SK-N-SH treated with all-trans-retinoic acid at 6 μM for 48 hours (cell line): Measurements from ENCODE around the gene SNUPN.

ENCODE experiments used
- ATAC-seq: fragments of 200-7000 bp; cut with Tn5 transposase; 3 replicates; pipeline ENCODE4 v1.9.1; 2020; ENCODE audit warnings: mild to moderate bottlenecking, moderate library complexity
- ARNTL ChIP-seq: fragments of 450-650 bp; formaldehyde crosslinking; IDR thresholded peaks from 2 replicates; pipeline ENCODE4 v1.5.0; 2020; ENCODE audit warnings: low read depth, mild to moderate bottlenecking, moderate library complexity, borderline replicate concordance
- BACH2 ChIP-seq: fragments of 250-450 bp; sonication (Bioruptor Pico); IDR thresholded peaks from 2 replicates; pipeline ENCODE4 v1.9.0; 2021; ENCODE audit warnings: mild to moderate bottlenecking, borderline replicate concordance
- CREB5 ChIP-seq: fragments of 250-450 bp; sonication (Bioruptor Pico); IDR thresholded peaks from 2 replicates; pipeline ENCODE4 v1.5.1; 2020; ENCODE audit warnings: low read depth, mild to moderate bottlenecking, moderate library complexity
- CSDC2 ChIP-seq: fragments of 250-450 bp; sonication (Bioruptor Pico); IDR thresholded peaks from 2 replicates; pipeline ENCODE4 v1.5.0; 2020; ENCODE audit warnings: mild to moderate bottlenecking, moderate library complexity
- ESRRG ChIP-seq: fragments of 250-450 bp; sonication (Bioruptor Pico); IDR thresholded peaks from 2 replicates; pipeline ENCODE4 v1.6.1; 2021; ENCODE audit warnings: mild to moderate bottlenecking
- GLIS3 ChIP-seq: fragments of 250-450 bp; sonication (Bioruptor Pico); IDR thresholded peaks from 2 replicates; pipeline ENCODE4 v1.5.0; 2020; ENCODE audit warnings: mild to moderate bottlenecking, moderate library complexity
- ISL1 ChIP-seq: fragments of 250-450 bp; sonication (Bioruptor Pico); IDR thresholded peaks from 2 replicates; pipeline ENCODE4 v2.1.2; 2022; ENCODE audit warnings: mild to moderate bottlenecking, moderate library complexity
- OSR1 ChIP-seq: fragments of 250-450 bp; sonication (Bioruptor Pico); IDR thresholded peaks from 2 replicates; pipeline ENCODE4 v1.8.0; 2022; ENCODE audit warnings: moderate library complexity, mild to moderate bottlenecking, inconsistent platforms
- PATZ1 ChIP-seq: fragments of 250-450 bp; sonication (Bioruptor Pico); IDR thresholded peaks from 2 replicates; pipeline ENCODE4 v1.8.0; 2020; ENCODE audit warnings: mild to moderate bottlenecking, moderate library complexity, borderline replicate concordance
- PPARA ChIP-seq: fragments of 250-450 bp; sonication (Bioruptor Pico); IDR thresholded peaks from 2 replicates; pipeline ENCODE4 v1.5.0; 2020; ENCODE audit warnings: mild to moderate bottlenecking, borderline replicate concordance
- RARB ChIP-seq: fragments of 250-450 bp; sonication (Bioruptor Pico); IDR thresholded peaks from 2 replicates; pipeline ENCODE4 v1.8.0; 2021; ENCODE audit warnings: mild to moderate bottlenecking, moderate library complexity
- SNAI2 ChIP-seq: fragments of 250-450 bp; sonication (Bioruptor Pico); IDR thresholded peaks from 2 replicates; pipeline ENCODE4 v1.5.0; 2020; ENCODE audit warnings: mild to moderate bottlenecking, moderate library complexity
- TCF4 ChIP-seq: fragments of 250-450 bp; sonication (Bioruptor Pico); IDR thresholded peaks from 2 replicates; pipeline ENCODE4 v1.8.0; 2021; ENCODE audit warnings: mild to moderate bottlenecking, moderate library complexity, borderline replicate concordance
- TOX ChIP-seq: fragments of 250-450 bp; sonication (Bioruptor Pico); IDR thresholded peaks from 2 replicates; pipeline ENCODE4 v1.8.0; 2021; ENCODE audit warnings: mild to moderate bottlenecking, moderate library complexity, borderline replicate concordance
- ZC3H10 ChIP-seq: fragments of 250-450 bp; sonication (Bioruptor Pico); IDR thresholded peaks from 2 replicates; pipeline ENCODE4 v1.5.1; 2021; ENCODE audit warnings: mild to moderate bottlenecking, moderate library complexity
- ZFP3 ChIP-seq: fragments of 250-450 bp; sonication (Bioruptor Pico); IDR thresholded peaks from 2 replicates; pipeline ENCODE4 v1.5.0; 2020; ENCODE audit warnings: mild to moderate bottlenecking, moderate library complexity
- ZFP30 ChIP-seq: fragments of 450-650 bp; formaldehyde crosslinking; IDR thresholded peaks from 2 replicates; pipeline ENCODE4 v1.5.0; 2022; ENCODE audit warnings: mild to moderate bottlenecking, moderate library complexity
- ZNF565 ChIP-seq: fragments of 450-650 bp; formaldehyde crosslinking; conservative IDR thresholded peaks from 2 replicates; pipeline ENCODE4 v1.5.0; 2020; ENCODE audit warnings: low read depth, mild to moderate bottlenecking, moderate library complexity
- ZNF70 ChIP-seq: fragments of 450-650 bp; formaldehyde crosslinking; IDR thresholded peaks from 2 replicates; pipeline ENCODE4 v1.5.0; 2020; ENCODE audit warnings: mild to moderate bottlenecking, moderate library complexity
- ZNF8 ChIP-seq: fragments of 450-650 bp; formaldehyde crosslinking; IDR thresholded peaks from 2 replicates; pipeline ENCODE4 v1.5.0; 2020; ENCODE audit warnings: mild to moderate bottlenecking, moderate library complexity
- TF ChIP-seq, protein P1 (sequence below): fragments of 250-450 bp; sonication (Bioruptor Pico); IDR thresholded peaks from 2 replicates; pipeline ENCODE4 v1.5.1; 2021; ENCODE audit warnings: mild to moderate bottlenecking, moderate library complexity
- TF ChIP-seq, protein P2 (sequence below): fragments of 250-450 bp; sonication (Bioruptor Pico); IDR thresholded peaks from 2 replicates; pipeline ENCODE4 v1.8.0; 2021; ENCODE audit warnings: low read depth, mild to moderate bottlenecking, moderate library complexity, borderline replicate concordance
- TF ChIP-seq, protein P3 (sequence below): fragments of 250-450 bp; sonication (Bioruptor Pico); IDR thresholded peaks from 2 replicates; pipeline ENCODE4 v1.5.0; 2020; ENCODE audit warnings: mild to moderate bottlenecking, moderate library complexity

SNUPN gene

DNA sequence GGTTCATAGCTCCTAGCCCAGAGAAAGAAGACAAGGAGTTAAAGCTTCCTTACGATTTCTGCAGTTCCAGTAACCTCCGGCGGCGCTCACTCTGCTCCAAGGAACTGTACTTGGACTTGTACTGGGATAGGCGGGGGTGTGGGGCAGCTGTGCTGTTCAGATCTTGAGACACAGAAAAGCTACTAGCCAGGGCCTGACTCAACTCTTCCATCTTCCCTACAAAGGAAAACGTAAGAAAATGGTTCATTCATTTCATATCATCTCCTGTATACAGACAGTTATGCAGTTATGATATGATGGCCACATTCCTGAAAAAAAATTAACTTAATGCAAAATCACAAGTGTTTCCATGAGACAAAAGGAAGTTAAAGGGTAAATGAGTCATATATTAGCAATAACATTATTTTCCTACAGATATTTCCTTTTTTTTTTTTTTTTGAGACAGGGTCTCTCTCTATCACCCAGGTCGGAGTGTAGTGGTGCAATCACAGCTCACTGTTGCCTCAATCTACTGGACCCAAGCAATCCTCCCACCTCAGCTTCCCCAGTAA lies 4.6 kb downstream of the SNUPN start:
- peak; percentile 82 for ATAC-seq
- TF ChIP-seq ZNF70 (CRISPR knock-in tag): no peak
- no peak for TF ChIP-seq SNAI2 (CRISPR knock-in tag)
- no peak for TF ChIP-seq OSR1 (CRISPR knock-in tag)
- no peak for TF ChIP-seq CREB5 (CRISPR knock-in tag)
- no peak for TF ChIP-seq TCF4 (CRISPR knock-in tag)
- TF ChIP-seq ZC3H10: no peak
- no peak for TF ChIP-seq ISL1 (CRISPR knock-in tag)
- TF ChIP-seq ZFP3 (CRISPR knock-in tag): no peak
- no peak for TF ChIP-seq ZNF565 (CRISPR knock-in tag)
- TF ChIP-seq ESRRG (CRISPR knock-in tag): no peak
- TF ChIP-seq GLIS3 (CRISPR knock-in tag): no peak
- TF ChIP-seq, protein P1, sequence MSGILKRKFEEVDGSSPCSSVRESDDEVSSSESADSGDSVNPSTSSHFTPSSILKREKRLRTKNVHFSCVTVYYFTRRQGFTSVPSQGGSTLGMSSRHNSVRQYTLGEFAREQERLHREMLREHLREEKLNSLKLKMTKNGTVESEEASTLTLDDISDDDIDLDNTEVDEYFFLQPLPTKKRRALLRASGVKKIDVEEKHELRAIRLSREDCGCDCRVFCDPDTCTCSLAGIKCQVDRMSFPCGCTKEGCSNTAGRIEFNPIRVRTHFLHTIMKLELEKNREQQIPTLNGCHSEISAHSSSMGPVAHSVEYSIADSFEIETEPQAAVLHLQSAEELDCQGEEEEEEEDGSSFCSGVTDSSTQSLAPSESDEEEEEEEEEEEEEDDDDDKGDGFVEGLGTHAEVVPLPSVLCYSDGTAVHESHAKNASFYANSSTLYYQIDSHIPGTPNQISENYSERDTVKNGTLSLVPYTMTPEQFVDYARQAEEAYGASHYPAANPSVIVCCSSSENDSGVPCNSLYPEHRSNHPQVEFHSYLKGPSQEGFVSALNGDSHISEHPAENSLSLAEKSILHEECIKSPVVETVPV (CRISPR knock-in tag): no peak
- TF ChIP-seq BACH2 (CRISPR knock-in tag): no peak
- no peak for TF ChIP-seq ARNTL
- TF ChIP-seq ZFP30 (CRISPR knock-in tag): no peak
- TF ChIP-seq, protein P2, sequence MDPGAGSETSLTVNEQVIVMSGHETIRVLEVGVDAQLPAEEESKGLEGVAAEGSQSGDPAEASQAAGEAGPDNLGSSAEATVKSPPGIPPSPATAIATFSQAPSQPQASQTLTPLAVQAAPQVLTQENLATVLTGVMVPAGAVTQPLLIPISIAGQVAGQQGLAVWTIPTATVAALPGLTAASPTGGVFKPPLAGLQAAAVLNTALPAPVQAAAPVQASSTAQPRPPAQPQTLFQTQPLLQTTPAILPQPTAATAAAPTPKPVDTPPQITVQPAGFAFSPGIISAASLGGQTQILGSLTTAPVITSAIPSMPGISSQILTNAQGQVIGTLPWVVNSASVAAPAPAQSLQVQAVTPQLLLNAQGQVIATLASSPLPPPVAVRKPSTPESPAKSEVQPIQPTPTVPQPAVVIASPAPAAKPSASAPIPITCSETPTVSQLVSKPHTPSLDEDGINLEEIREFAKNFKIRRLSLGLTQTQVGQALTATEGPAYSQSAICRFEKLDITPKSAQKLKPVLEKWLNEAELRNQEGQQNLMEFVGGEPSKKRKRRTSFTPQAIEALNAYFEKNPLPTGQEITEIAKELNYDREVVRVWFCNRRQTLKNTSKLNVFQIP (CRISPR knock-in tag): no peak
- no peak for TF ChIP-seq PATZ1 (CRISPR knock-in tag)

GRCh38 chr15:75620058-75620820 lies 5.3 kb downstream of the SNUPN start:
- TF ChIP-seq ISL1 (CRISPR knock-in tag) (no peak), PPARA (CRISPR knock-in tag) (no peak), ESRRG (CRISPR knock-in tag) (no peak), GLIS3 (CRISPR knock-in tag) (no peak), PATZ1 (CRISPR knock-in tag) (no peak), ARNTL (no peak), ZFP30 (CRISPR knock-in tag) (no peak), ZC3H10 (no peak), CSDC2 (CRISPR knock-in tag) (no peak), ZNF565 (CRISPR knock-in tag) (no peak), ZNF8 (CRISPR knock-in tag) (no peak), RARB (CRISPR knock-in tag) (no peak), ZNF70 (CRISPR knock-in tag) (no peak), BACH2 (CRISPR knock-in tag) (no peak), SNAI2 (CRISPR knock-in tag) (no peak), TOX (CRISPR knock-in tag) (no peak)
- TF ChIP-seq, protein P1 (CRISPR knock-in tag): no peak
- TF ChIP-seq, protein P3, sequence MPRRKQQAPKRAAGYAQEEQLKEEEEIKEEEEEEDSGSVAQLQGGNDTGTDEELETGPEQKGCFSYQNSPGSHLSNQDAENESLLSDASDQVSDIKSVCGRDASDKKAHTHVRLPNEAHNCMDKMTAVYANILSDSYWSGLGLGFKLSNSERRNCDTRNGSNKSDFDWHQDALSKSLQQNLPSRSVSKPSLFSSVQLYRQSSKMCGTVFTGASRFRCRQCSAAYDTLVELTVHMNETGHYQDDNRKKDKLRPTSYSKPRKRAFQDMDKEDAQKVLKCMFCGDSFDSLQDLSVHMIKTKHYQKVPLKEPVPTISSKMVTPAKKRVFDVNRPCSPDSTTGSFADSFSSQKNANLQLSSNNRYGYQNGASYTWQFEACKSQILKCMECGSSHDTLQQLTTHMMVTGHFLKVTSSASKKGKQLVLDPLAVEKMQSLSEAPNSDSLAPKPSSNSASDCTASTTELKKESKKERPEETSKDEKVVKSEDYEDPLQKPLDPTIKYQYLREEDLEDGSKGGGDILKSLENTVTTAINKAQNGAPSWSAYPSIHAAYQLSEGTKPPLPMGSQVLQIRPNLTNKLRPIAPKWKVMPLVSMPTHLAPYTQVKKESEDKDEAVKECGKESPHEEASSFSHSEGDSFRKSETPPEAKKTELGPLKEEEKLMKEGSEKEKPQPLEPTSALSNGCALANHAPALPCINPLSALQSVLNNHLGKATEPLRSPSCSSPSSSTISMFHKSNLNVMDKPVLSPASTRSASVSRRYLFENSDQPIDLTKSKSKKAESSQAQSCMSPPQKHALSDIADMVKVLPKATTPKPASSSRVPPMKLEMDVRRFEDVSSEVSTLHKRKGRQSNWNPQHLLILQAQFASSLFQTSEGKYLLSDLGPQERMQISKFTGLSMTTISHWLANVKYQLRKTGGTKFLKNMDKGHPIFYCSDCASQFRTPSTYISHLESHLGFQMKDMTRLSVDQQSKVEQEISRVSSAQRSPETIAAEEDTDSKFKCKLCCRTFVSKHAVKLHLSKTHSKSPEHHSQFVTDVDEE (CRISPR knock-in tag): no peak
- ATAC-seq: peak; percentile 5; the same call in 1 of the 3 replicates
